Measurements from ENCODE around the gene SYT7. TPM values are rescaled to one million over a fixed set of nuclear protein-coding genes. Genes with fewer than 3 reads are reported as not detected.

The SYT7 gene
- total RNA-seq, 4 donors from 2014 or later, result 1.6 to 2.9 (median 1.9) TPM

DNA sequence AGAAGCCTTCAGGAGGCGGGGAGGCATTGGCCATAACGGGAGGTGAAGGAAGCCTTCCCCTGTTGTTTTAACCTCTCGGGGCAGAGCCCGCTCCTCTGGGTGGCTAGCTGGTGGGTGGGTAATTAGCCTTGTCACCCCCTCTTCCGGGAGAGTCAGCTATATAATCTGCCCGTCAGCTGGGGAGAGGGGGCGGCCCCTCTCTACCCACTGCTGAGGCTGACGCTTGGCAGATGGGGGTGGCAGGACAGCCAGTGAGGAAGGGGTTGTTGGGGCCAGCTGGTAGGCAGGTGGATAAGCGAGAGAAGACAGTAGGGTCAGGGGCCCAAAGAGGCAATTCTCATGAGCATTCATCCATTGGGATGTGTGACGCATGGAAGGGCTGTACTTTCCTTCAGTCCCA lies 33.0 kb upstream of the SYT7 start:
- Histone ChIP-seq H3K4me3 (no peak overlapping the region), H3K36me3 (no peaks in the 10 kb centered on the region), H3K4me1 (peaks cover 4 to 14% (median 4%) of the 10 kb centered on the region in 3 donors), H3K9me3 (no peaks in the 10 kb centered on the region), H3K27ac (no peak overlapping the region), H3K27me3 (peaks cover 0 to 52% (median 0%) of the 10 kb centered on the region in 4 donors)
- WGBS, 2 donors, result 63 to 82% methylated on average over 2 to 4 of the region's 10 CpGs
- intact Hi-C loops (cut with DNase I), result no loop called here
- no peak for DNase-seq
- TF ChIP-seq, protein P1, sequence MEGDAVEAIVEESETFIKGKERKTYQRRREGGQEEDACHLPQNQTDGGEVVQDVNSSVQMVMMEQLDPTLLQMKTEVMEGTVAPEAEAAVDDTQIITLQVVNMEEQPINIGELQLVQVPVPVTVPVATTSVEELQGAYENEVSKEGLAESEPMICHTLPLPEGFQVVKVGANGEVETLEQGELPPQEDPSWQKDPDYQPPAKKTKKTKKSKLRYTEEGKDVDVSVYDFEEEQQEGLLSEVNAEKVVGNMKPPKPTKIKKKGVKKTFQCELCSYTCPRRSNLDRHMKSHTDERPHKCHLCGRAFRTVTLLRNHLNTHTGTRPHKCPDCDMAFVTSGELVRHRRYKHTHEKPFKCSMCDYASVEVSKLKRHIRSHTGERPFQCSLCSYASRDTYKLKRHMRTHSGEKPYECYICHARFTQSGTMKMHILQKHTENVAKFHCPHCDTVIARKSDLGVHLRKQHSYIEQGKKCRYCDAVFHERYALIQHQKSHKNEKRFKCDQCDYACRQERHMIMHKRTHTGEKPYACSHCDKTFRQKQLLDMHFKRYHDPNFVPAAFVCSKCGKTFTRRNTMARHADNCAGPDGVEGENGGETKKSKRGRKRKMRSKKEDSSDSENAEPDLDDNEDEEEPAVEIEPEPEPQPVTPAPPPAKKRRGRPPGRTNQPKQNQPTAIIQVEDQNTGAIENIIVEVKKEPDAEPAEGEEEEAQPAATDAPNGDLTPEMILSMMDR (IDR thresholded peaks at IDR 0.05), result no peak
- TF ChIP-seq POLR2A (IDR thresholded peaks at IDR 0.05), result no peak

DNA sequence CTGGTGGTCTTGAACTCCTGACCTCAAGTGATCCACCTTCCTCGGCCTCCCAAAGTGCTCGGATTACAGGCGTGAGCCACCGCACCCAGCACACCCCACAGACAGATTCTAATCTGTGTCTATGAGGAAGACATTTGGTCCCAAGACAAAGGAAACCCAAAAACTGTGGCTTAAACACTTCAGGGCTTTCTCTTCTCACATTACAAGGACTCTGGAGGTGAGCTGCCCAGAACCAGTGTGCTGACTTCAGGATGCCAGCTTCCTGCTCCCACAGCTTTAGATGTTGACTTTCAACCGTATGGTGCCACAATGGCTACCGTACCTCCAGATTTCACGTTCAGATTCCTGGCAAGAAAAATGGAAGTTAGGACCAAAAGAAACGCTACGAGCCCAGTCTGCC lies 32.2 kb upstream of the SYT7 start:
- Histone ChIP-seq H3K9me3 (no peaks in the 10 kb centered on the region), H3K27ac (no peak overlapping the region), H3K4me3 (no peak overlapping the region), H3K27me3 (peaks cover 0 to 51% (median 0%) of the 10 kb centered on the region in 4 donors), H3K4me1 (peaks cover 5 to 22% (median 7%) of the 10 kb centered on the region in 3 donors), H3K36me3 (no peaks in the 10 kb centered on the region)
- TF ChIP-seq, protein P1 (IDR thresholded peaks at IDR 0.05), result no peak
- no peak for TF ChIP-seq POLR2A (IDR thresholded peaks at IDR 0.05)
- intact Hi-C loops (cut with DNase I), result no loop called here
- DNase-seq, result no peak
- WGBS, 2 donors, result 76 to 81% methylated on average over 9 of the region's 9 CpGs

DNA sequence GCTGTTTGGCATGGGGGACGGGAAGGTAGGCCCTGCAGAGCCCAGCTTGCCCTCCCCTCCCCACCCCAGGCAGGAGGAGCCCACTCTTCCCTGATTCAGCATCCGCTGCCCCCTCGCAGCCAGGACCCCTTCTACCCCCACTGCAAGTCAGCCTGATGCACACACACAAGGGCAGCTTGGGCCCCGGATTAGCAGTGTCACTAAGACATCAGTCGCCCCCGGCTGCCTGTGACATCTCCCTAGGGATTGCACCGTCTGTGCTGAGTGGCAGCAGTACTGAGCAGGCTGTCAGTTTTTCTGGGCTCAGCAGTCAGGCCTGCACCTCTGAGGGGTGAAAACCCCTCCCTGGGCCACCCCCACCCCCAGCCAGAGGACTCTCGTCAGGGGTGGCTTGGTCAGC lies 30.4 kb upstream of the SYT7 start:
- H3K4me1 ChIP-seq, result peaks cover 5 to 36% (median 7%) of the 10 kb centered on the region in 3 donors
- no peak overlapping the region for H3K4me3 ChIP-seq
- intact Hi-C loops (cut with DNase I), result no loop called here
- TF ChIP-seq, protein P1 (IDR thresholded peaks at IDR 0.05), result no peak
- no peak for TF ChIP-seq POLR2A (IDR thresholded peaks at IDR 0.05)
- H3K36me3 ChIP-seq, result no peaks in the 10 kb centered on the region
- no peaks in the 10 kb centered on the region for H3K9me3 ChIP-seq
- H3K27ac ChIP-seq, result no peak overlapping the region
- no peak for DNase-seq
- peaks cover 0 to 50% (median 0%) of the 10 kb centered on the region in 4 donors for H3K27me3 ChIP-seq
- 78% methylated on average over 4 of the region's 8 CpGs; no CpG with 5 or more reads in 1 of the 2 donors for WGBS, 2 donors

DNA sequence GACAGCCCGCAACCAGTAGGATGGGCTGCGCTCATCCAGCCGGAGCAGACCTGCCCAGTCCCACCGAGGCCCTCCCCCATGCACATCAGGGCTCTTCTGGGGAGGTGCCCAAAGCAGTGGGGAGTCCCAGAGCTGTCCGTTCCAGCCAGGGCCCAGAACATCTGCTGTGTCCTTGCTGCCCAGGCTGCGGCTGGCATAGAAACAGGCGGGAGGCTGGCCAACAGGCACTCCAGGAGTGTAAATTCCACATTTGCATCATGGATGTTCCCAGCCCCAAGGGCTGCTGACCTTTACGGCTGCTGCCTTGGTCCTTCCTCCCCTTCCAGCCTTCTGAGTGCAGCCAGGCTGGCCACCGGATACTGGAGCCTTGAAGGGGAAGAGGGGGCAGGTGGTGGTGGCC lies 30.0 kb upstream of the SYT7 start:
- intact Hi-C loops (cut with DNase I), result no loop called here

DNA sequence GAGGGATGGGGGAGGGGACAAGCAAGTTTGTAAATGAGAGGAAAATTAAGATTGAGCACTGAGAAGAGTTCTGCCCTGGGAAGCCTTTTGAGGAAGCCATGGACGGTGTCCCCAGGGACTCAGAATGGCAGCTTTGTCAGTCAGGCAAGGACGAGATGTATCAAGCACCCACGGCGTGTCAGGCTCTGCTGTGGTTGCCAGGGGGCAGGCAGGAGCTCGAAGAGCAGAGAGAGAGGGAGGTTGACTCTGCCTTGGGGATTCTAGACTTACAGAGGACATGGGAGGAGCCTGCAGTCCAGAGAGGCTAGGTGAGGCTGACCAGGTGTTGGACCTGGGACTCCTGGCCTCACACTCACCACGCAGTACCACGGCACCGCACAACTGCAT lies 29.1 kb upstream of the SYT7 start:
- 23 to 37% methylated on average over 7 of the region's 8 CpGs for WGBS, 2 donors
- H3K4me3 ChIP-seq, result no peak overlapping the region
- H3K9me3 ChIP-seq, result no peaks in the 10 kb centered on the region
- no peaks in the 10 kb centered on the region for H3K36me3 ChIP-seq
- TF ChIP-seq POLR2A (IDR thresholded peaks at IDR 0.05), result no peak
- TF ChIP-seq, protein P1 (IDR thresholded peaks at IDR 0.05), result no peak
- peaks cover 0 to 55% (median 0%) of the 10 kb centered on the region in 4 donors for H3K27me3 ChIP-seq
- peaks cover 5 to 36% (median 7%) of the 10 kb centered on the region in 3 donors for H3K4me1 ChIP-seq
- no peak for DNase-seq
- intact Hi-C loops (cut with DNase I), result no loop called here
- no peak overlapping the region for H3K27ac ChIP-seq

More for the DNA sequence above, 30.0 kb upstream of the SYT7 start:
- H3K27me3 ChIP-seq, result peaks cover 0 to 50% (median 0%) of the 10 kb centered on the region in 4 donors
- no peaks in the 10 kb centered on the region for H3K9me3 ChIP-seq
- no peak overlapping the region for H3K27ac ChIP-seq
- 80 to 81% methylated on average over 1 to 5 of the region's 9 CpGs for WGBS, 2 donors
- TF ChIP-seq POLR2A (IDR thresholded peaks at IDR 0.05), result no peak
- TF ChIP-seq, protein P1 (IDR thresholded peaks at IDR 0.05), result no peak
- no peak for DNase-seq
- H3K4me3 ChIP-seq, result no peak overlapping the region
- H3K4me1 ChIP-seq, result peaks cover 5 to 36% (median 7%) of the 10 kb centered on the region in 3 donors
- no peaks in the 10 kb centered on the region for H3K36me3 ChIP-seq
